Measurements from ENCODE around the gene FBXO31.
"Not testable (repeated sequence)": the region's sequence is repeated elsewhere in the genome, so short reads cannot be mapped to it uniquely, and the experiment has no call there.

Gene FBXO31

GRCh38 chr16:87340198-87340597 lies 43.4 kb downstream of the FBXO31 start:
- ATAC-seq: no peak

DNA sequence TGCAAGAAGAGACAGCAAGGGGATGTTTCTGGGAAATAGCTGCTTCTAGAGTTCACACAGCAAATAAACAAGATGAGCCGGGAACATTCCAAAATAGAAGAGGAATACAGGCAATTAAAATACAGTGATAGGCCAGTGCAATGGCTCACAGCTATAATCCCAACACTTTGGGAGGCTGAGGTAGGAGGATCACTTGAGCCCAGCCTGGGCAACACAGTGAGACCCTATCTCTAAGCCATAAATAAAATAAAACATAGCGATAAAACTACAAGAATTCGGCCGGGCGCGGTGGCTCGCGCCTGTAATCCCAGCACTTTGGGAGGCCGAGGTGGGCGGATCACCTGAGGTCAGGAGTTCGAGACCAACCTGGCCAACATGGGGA lies 43.9 kb downstream of the FBXO31 start:
- ATAC-seq: not testable (repeated sequence)

- ATAC-seq: no peak
These were observed 44.4 kb downstream of the FBXO31 start for GRCh38 chr16:87339086-87339723.

- ATAC-seq: no peak
These were observed 45.3 kb downstream of the FBXO31 start for GRCh38 chr16:87338155-87338765.

DNA sequence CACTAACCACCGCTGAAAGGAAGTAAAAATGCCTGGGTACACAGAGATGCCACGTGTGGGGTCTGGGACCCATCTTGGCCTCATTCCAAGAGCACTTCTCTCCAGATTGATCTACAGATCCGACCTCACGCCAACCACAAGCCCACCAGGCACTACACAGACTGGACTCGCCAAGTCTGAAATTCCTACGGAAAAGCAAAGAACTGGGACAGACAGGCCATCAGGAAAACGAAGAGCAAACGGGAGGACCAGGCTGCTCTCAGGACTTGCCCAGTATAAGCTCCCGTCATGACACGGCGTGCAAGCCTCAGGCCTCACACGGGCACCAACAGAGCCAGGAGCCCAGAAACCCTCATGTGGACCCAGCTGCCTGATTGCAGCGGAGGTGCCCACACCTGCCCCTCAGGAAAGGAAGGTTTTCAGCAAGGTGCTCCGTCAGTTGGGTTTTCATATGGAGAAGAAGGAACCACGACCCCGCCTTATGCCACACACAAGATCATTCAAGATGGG lies 46.3 kb downstream of the FBXO31 start:
- ATAC-seq: no peak

DNA sequence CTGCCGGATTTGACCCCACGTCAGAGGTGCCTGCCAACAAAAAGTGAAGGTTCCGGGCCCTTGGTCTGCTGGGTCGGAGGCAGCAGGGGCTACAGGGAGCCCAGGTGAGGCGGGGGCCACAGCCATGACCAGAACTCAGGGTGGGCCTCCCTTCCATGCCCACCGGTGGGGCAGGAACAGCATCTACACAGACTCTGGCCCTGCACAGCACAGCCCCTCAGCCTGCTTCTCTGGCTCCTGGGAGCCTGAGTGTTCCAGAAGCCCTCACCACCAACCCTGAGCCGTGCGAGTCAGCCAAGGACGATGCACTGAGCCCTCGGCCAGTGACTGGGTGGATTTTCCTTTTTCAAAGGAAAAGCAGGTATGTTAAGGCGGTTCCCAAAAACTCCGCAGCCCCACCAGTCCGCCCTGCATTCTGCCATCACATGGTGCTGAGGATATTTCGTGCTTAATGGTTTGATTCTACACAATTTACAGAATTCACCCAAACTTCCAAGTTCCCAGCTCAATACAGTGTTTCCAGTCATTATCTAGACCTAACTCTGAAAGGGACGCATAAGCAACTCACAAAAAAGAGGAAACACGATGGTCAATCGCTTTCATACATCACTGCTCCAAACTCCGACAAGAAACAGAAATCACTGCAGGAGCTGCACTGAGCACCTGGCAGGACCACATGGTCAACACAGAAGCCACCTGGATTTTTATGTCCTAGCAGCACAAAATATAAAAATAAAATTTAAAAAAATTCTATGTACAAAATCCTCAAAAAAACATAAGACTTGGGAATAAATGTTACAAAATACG lies 46.9 kb downstream of the FBXO31 start:
- ATAC-seq: no peak

DNA sequence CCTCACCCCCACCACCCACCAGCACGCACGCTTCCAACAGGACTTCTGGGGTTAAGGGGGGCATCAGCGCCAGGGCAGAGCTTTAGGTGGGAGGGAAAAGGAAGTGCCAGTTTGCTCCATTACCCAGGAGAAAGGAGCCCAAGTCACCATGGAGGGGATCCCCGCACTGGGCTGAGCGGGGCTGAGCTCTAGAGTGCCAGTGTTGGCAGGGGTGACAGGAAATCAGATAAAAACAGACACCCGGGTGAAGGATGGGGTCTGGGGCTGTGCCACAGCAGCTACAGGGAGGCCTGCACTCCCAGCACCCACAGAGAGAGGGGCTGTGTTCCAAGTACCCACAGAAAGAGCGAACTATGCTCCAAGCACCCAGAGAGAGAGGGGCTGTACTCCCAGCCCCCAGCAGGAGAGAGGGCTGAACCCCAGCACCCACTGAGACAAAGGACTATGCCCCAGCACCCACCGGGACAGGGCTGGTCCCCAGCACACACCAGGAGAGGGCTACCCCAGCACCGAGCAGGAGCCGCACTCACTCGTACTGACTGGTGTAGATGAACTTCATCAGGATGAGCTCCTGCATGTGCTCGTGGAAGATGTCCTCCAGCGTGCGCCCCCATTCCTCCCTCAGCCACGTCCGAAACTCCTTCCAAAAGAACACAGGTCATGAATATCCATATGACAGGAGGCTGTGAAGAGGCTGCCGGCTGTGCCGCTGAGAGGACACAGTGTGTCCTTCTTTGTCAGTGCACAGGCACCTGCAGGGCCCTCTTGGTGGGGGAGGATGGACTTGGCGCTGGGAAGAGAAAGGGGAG lies 47.7 kb downstream of the FBXO31 start:
- no peak for ATAC-seq

DNA sequence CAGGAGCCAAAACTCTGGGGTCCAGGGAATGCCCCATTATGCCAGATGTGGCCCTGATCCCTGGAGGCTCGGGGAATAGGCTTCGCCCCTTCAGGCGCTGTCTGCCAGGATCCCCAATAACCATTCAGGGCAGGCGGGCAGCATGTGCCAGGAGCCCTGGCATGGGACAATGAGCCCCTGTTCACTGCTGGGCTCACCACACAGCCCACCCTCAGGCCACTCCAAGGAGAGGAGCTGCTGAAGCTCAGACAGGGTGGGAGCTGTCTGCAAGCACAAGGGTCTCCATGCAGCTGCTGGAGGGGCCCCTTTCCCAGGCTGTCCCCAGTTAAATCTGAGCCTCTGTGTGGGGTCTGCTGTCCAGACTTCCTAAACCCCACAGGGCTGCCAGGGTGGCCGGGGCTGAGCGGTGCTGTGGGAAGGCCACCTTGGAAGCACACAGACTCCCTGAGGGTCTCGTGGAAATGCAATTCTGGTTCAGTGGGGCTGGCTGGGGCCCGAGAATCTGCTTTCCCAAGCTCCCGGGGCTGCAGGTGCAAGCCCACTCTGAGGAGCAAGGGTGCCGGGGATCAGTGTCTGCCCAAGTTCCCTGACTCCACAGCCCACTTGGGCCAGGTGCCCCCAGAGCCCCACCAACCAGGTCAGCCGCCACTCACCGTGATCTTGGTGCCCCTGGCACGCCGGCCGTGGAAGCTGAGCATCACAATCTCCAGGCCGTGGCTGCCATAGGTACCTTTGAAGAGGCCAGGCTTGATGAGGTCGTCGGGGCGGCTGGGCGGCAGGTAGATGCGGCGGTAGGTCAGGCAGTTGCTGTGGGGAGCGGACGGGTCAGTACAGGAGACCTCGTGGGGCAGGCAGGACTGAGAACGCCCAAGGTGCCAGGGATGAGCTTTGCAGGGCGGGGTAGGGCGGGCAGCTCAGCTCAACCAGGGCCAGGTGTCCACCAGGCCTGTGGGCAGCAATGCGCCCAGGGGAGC lies 48.6 kb downstream of the FBXO31 start:
- ATAC-seq: no peak

- ATAC-seq: no peak
These were observed 49.8 kb downstream of the FBXO31 start for GRCh38 chr16:87333581-87334331.

GRCh38 chr16:87333101-87333500 lies 50.5 kb downstream of the FBXO31 start:
- ATAC-seq: no peak

DNA sequence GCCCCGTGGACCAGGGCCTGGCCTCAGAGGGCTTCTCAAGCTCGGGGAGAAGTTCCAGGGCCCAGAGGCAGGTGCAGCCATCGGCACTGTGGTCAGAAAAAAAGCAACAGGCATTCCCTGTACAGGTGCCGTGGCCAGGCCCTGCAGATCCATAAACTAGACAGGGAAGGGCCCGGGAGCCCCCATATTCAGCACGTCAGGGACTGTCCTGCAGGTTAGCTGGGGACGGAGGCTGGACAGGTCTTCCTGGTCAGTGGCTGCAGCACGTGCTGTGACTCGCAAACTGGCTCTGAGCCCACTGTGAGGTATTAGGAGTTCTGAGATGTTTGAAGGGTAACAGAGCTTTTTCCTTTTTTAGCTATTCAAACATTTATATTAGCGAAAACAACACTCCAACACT lies 51.4 kb downstream of the FBXO31 start:
- ATAC-seq: no peak

GRCh38 chr16:87331241-87331801 lies 52.3 kb downstream of the FBXO31 start:
- no peak for ATAC-seq

DNA sequence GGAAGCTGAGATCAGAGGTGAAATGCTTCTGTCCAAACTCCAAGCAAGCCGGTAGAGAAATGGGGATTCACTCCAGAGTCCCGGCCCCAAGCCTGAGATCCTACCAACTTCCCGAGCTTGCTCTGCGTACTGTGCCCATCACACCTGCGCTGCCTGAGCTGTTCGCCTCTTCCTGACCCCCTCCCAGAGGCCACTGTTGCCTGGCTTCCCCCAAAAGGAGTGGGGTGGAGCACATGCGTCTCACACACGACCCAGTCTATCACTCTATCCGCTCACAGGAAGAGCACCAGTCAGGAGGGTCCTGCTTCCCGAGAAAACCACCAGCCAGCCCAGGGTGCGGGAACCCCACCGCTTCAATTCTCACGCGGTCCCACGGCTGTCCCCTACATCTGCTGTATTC lies 52.9 kb downstream of the FBXO31 start:
- no peak for ATAC-seq

- ATAC-seq: no peak
These were observed 53.3 kb downstream of the FBXO31 start for GRCh38 chr16:87330257-87330624.

- no peak for ATAC-seq
These were observed 53.9 kb downstream of the FBXO31 start for GRCh38 chr16:87329436-87330256.

GRCh38 chr16:87328846-87329245 lies 54.7 kb downstream of the FBXO31 start:
- no peak for ATAC-seq

- ATAC-seq: no peak
These were observed 55.6 kb downstream of the FBXO31 start for GRCh38 chr16:87327798-87328495.

DNA sequence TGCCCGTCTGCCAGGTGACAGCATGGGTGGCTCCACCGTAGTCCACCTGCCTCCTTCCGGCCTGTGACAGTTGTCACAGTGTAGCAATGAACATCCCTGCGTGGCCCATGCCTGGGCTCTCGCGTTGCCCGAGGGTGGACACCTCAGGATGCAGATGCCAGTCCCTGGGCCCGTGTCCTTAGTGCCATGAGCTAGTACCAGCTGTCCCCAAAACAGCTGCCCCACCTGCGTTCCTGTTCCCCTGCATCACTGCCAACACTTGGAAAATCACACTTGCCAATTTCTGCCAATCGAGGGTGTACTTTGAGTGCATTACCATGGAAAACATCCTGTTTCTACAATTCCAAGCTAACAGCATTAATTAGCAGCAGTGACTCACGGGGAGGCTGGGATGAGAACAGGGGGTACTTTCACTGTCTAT lies 57.4 kb downstream of the FBXO31 start:
- ATAC-seq: no peak

- no peak for ATAC-seq
These were observed 58.1 kb downstream of the FBXO31 start for GRCh38 chr16:87325423-87325858.
